Astrocyte (in vitro differentiated cells and primary cell): ENCODE measurements around the gene CYGB.

ENCODE experiments used
- EZH2 ChIP-seq: IDR thresholded peaks from 2 replicates; pipeline ENCODE4 v1.6.1; 2012; ENCODE audit warnings: mild to moderate bottlenecking, low read length, inconsistent platforms; ENCODE audit not compliant: insufficient read depth
- TF ChIP-seq, protein P1 (sequence below): IDR thresholded peaks from 2 replicates; pipeline ENCODE4 v1.5.1; 2011; ENCODE audit warnings: low read depth, mild to moderate bottlenecking, inconsistent platforms, low read length, moderate library complexity; ENCODE audit not compliant: insufficient read depth

GRCh38 chr17:76493505-76494167, 43.9 kb downstream of the CYGB start:
- TF ChIP-seq, protein P1, sequence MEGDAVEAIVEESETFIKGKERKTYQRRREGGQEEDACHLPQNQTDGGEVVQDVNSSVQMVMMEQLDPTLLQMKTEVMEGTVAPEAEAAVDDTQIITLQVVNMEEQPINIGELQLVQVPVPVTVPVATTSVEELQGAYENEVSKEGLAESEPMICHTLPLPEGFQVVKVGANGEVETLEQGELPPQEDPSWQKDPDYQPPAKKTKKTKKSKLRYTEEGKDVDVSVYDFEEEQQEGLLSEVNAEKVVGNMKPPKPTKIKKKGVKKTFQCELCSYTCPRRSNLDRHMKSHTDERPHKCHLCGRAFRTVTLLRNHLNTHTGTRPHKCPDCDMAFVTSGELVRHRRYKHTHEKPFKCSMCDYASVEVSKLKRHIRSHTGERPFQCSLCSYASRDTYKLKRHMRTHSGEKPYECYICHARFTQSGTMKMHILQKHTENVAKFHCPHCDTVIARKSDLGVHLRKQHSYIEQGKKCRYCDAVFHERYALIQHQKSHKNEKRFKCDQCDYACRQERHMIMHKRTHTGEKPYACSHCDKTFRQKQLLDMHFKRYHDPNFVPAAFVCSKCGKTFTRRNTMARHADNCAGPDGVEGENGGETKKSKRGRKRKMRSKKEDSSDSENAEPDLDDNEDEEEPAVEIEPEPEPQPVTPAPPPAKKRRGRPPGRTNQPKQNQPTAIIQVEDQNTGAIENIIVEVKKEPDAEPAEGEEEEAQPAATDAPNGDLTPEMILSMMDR, result no peak
- no peak for TF ChIP-seq EZH2
